ENCODE results near the gene SGCA.

GRCh38 chr17:50199803-50200456 lies 34.1 kb downstream of the SGCA start:
- TF ChIP-seq CTCF (IDR thresholded peaks at IDR 0.05; ENCODE audit: poor library complexity, severe bottlenecking) (no peak), EZH2 (IDR thresholded peaks at IDR 0.05; ENCODE audit: borderline replicate concordance, insufficient read depth, low read length, poor library complexity, severe bottlenecking) (no peak), POLR2AphosphoS5 (IDR thresholded peaks at IDR 0.05) (no peak), MXI1 (conservative IDR thresholded peaks at IDR 0.05; ENCODE audit: poor library complexity, severe bottlenecking) (no peak), REST (IDR thresholded peaks at IDR 0.05; ENCODE audit: borderline replicate concordance) (no peak), SMC3 (conservative IDR thresholded peaks at IDR 0.05; ENCODE audit: poor library complexity) (no peak), EP300 (conservative IDR thresholded peaks at IDR 0.05; ENCODE audit: poor library complexity, severe bottlenecking) (no peak), RAD21 (conservative IDR thresholded peaks at IDR 0.05) (no peak), TAF1 (IDR thresholded peaks at IDR 0.05; ENCODE audit: low read depth) (no peak)
